ENCODE results near the gene STXBP6.

GRCh38 chr14:25033358-25033757 lies 16.6 kb downstream of the STXBP6 start:
- TF ChIP-seq CTCF (IDR thresholded peaks at IDR 0.05; ENCODE audit: insufficient read depth, low read length, poor library complexity, severe bottlenecking), result no peak
- no peak for TF ChIP-seq EZH2phosphoT487 (conservative IDR thresholded peaks at IDR 0.05; ENCODE audit: low read length)

All from SU-DHL-6 (cell line).